Endodermal cell (in vitro differentiated cells): ENCODE data around the gene LEO1. TPM values are rescaled to one million over a fixed set of nuclear protein-coding genes. Genes with fewer than 3 reads are reported as not detected.
A peak's percentile ranks its signal among the peaks of the same experiment; 100 is the strongest.

Experiments
- DNase-seq: peaks from one replicate; pipeline ENCODE4 v3.0.0-alpha.2; 2017
- H3K27ac ChIP-seq: 2 replicates; pipeline ENCODE4 v1.5.1; 2013; ENCODE audit warnings: mild to moderate bottlenecking, low read depth, low read length, moderate library complexity
- H3K27me3 ChIP-seq: 2 replicates; pipeline ENCODE4 v1.6.1; 2013; ENCODE audit warnings: mild to moderate bottlenecking, low read length, moderate library complexity; ENCODE audit not compliant: insufficient read depth, control insufficient read depth, poor library complexity, severe bottlenecking
- H3K36me3 ChIP-seq: 2 replicates; pipeline ENCODE4 v1.7.0; 2013; ENCODE audit warnings: mild to moderate bottlenecking, low read length, moderate library complexity; ENCODE audit not compliant: control insufficient read depth, insufficient read depth
- H3K4me1 ChIP-seq: one replicate; pipeline ENCODE4 v1.7.0; 2013; ENCODE audit warnings: low read length; ENCODE audit not compliant: control insufficient read depth, insufficient read depth
- H3K4me3 ChIP-seq: 2 replicates; pipeline ENCODE4 v1.5.1; 2013; ENCODE audit warnings: mild to moderate bottlenecking, low read length, moderate library complexity
- H3K9ac ChIP-seq: 2 replicates; pipeline ENCODE4 v1.6.1; 2013; ENCODE audit warnings: mild to moderate bottlenecking, low read length, moderate library complexity; ENCODE audit not compliant: poor library complexity, severe bottlenecking; ENCODE audit errors: extremely low read depth
- H3K9me3 ChIP-seq: 2 replicates; pipeline ENCODE4 v1.6.1; 2013; ENCODE audit warnings: mild to moderate bottlenecking, low read length, moderate library complexity; ENCODE audit not compliant: control insufficient read depth
- H3K27ac Mint-ChIP-seq: 2 replicates; pipeline ENCODE4 v1.8.0; 2020; ENCODE audit warnings: mixed read lengths
- H3K27me3 Mint-ChIP-seq: 2 replicates; pipeline ENCODE4 v1.8.0; 2021; ENCODE audit warnings: mild to moderate bottlenecking, mixed read lengths; ENCODE audit not compliant: insufficient read depth
- H3K36me3 Mint-ChIP-seq: 2 replicates; pipeline ENCODE4 v1.8.0; 2020; ENCODE audit warnings: low read depth, mixed read lengths
- H3K4me1 Mint-ChIP-seq: 2 replicates; pipeline ENCODE4 v1.8.0; 2020; ENCODE audit warnings: mixed read lengths
- H3K4me3 Mint-ChIP-seq: 2 replicates; pipeline ENCODE4 v1.8.0; 2020; ENCODE audit warnings: mild to moderate bottlenecking, moderate library complexity, mixed read lengths
- H3K9me3 Mint-ChIP-seq: 2 replicates; pipeline ENCODE4 v1.8.0; 2020; ENCODE audit warnings: mild to moderate bottlenecking, mixed read lengths
- WGBS, 2 experiments: methylation state at CpG; one replicate each; pipeline versions ENCODE4 v1.1.5 to v1.1.7; 2013; ENCODE audit warnings: missing lambda C conversion rate in 2 of 2, mixed read lengths in 1 of 2; ENCODE audit not compliant: insufficient coverage in 1 of 2, insufficient read length in 1 of 2; 5-methylcytosine and 5-hydroxymethylcytosine counted together
- total RNA-seq, 2 donors: library from RNA; stranded (reverse); fragmentation: NEBNext Ultra II Directional in 1 of 2; extraction: Animal tissue kit (Norgen Biotek cat#: 25700) in 1 of 2; gene quantifications; 2 replicates in 1 of 2; 3 replicates in 1 of 2; pipeline ENCODE4 v1.2.1, GENCODE V29; 2021
- TF ChIP-seq, protein P1 (sequence below): fragments of 200-600 bp; sonication (generic); conservative IDR thresholded peaks from 2 replicates; pipeline ENCODE4 v1.5.0; 2021; ENCODE audit warnings: antibody characterized with exemption, mild to moderate bottlenecking

Gene LEO1
- total RNA-seq, 2 donors from 2014 or later, result 25.6 to 26.5 TPM

DNA sequence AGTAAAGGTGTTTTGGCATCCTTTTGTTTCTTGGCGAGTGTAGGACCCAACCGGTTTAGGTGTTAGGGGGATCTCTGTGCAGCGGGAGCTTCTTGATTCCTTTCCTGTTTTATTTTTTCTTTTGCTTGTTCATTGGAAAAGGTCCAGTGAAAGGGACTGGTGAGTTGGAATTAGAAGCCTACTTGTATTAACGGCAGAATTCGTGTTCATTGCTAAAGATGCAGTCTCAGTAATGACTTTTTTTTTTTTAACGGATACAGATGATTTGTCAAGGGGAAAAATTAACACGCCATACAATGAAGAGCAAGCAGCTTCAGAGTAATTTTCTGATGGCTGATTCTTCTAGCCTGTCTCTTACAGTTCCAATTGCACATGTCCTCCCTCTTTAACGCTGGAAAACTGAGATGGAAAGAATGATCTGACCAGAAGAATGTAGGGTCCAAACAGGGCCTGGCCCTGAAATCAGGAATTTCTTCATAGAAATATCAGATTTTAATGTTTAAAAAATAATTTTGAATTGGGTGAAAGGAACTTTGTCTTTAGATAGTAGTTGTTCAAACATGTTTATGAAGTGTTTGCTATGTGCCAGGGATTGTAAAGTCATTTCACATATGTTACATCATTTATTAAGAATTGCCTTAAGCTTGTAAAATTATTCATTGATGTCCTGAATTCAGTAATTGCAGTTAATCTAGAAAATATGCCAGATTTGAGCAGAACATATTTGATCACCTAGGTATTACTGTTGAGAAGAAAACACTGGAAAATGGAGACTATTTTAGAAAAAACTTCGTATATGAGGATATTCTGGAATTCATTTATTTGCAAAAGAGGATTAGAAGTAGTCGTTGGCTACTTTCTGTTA is 48.9 kb upstream of the LEO1 start:
- Mint-ChIP-seq H3K27me3 (peaks cover 2% of the 10 kb centered on the region), H3K36me3 (no peaks in the 10 kb centered on the region), H3K27ac (peak overlapping the region; percentile 95), H3K4me3 (peak overlapping the region; percentile 95), H3K9me3 (peaks cover 1% of the 10 kb centered on the region), H3K4me1 (peaks cover 32% of the 10 kb centered on the region)
- Histone ChIP-seq H3K9me3 (no peaks in the 10 kb centered on the region), H3K4me3 (peak overlapping the region; percentile 93), H3K9ac (peak overlapping the region; percentile 82), H3K27ac (peak overlapping the region; percentile 91), H3K4me1 (no peaks in the 10 kb centered on the region), H3K36me3 (peaks cover 4% of the 10 kb centered on the region), H3K27me3 (no peaks in the 10 kb centered on the region)
- 1 to 5% methylated on average over 7 to 10 of the region's 10 CpGs for WGBS, 2 experiments
- no peak for DNase-seq
- TF ChIP-seq, protein P1, sequence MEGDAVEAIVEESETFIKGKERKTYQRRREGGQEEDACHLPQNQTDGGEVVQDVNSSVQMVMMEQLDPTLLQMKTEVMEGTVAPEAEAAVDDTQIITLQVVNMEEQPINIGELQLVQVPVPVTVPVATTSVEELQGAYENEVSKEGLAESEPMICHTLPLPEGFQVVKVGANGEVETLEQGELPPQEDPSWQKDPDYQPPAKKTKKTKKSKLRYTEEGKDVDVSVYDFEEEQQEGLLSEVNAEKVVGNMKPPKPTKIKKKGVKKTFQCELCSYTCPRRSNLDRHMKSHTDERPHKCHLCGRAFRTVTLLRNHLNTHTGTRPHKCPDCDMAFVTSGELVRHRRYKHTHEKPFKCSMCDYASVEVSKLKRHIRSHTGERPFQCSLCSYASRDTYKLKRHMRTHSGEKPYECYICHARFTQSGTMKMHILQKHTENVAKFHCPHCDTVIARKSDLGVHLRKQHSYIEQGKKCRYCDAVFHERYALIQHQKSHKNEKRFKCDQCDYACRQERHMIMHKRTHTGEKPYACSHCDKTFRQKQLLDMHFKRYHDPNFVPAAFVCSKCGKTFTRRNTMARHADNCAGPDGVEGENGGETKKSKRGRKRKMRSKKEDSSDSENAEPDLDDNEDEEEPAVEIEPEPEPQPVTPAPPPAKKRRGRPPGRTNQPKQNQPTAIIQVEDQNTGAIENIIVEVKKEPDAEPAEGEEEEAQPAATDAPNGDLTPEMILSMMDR, result no peak

DNA sequence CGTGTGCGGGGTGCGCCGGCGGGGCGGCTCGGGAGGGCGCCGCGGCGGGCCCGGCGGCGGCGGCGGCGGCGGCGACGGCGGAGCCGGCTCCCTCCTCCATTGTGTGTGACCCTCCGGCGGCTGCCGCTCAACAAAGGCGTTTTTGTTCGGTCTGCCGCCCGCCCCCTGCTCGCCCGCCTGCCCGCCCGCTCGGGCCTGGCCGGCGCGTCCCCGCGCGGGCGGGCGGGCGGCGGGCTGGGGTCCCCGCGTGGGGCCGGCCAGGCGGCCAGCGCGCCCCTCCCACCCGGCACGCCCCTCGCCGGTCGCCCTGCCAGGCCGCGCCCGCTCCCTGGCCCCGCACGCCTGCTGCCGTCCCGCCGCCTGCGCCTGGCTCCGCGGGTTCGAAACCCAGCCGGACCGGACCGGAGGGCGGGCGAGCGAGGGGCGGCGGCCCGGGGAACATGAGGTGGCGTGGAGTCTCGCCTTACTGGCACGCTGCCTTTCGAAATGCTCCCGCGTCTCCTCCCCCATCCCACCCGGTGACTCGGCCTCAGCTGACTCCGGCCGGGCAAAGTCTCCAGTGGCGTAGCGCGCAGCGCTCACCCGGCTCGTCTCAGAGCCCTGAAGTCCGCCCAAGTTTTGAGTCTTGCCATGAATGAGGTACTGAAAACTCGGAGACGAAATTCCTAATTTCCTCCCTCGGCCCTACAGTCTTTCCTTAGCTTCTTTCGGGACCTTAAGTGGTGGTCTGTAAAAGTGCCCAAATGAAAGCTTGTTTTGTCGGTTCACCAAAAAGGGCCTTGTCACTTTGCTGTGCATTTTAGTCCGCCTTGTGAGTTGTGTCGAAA is 48.0 kb upstream of the LEO1 start:
- Mint-ChIP-seq H3K4me3 (peak overlapping the region; percentile 95), H3K27me3 (peaks cover 2% of the 10 kb centered on the region), H3K27ac (peak overlapping the region; percentile 99), H3K4me1 (peaks cover 32% of the 10 kb centered on the region), H3K36me3 (no peaks in the 10 kb centered on the region), H3K9me3 (peaks cover 1% of the 10 kb centered on the region)
- H3K4me1 ChIP-seq, result no peaks in the 10 kb centered on the region
- H3K27me3 ChIP-seq, result no peaks in the 10 kb centered on the region
- peak overlapping the region; percentile 82 for H3K9ac ChIP-seq
- 0% methylated on average over 33 to 100 of the region's 100 CpGs for WGBS, 2 experiments
- peaks cover 4% of the 10 kb centered on the region for H3K36me3 ChIP-seq
- peak overlapping the region; percentile 93 for H3K4me3 ChIP-seq
- no peaks in the 10 kb centered on the region for H3K9me3 ChIP-seq
- TF ChIP-seq, protein P1, result no peak
- DNase-seq, result peak; percentile 84
- H3K27ac ChIP-seq, result peak overlapping the region; percentile 99

DNA sequence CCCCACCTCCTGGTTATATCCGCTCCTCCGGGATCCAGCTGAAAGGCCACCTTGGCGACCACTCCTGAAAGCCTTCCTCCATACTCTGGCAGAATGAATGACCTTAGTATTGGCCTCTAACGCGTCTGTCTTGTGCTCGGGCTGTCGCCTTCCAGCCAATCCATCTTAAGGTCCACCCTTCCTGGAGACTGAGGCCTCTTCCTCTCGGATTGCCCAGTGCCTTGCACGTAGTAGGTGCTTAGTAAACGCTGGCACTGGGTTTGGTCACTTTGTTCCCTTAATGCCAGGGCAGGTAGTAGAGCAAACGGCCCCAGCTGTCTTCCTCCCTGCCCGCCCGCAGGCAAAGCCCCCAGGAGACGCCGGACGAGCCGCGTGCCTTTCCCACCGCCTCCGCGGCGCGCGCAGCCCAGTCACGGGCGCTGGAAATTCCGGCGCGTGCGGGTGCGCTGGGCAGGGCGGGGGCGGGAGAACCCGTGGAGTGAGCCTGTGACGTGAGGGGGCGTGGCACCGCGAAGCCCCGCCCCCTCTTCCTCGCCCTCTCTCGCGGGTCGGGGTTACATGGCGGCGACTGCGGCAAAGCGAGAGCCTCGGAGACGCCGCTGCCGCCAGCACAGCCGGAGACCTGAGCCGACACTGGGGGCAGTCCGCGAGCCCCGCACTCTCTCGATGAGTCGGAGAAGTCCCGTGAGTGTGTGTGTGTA is 47.3 kb upstream of the LEO1 start, which contains the start of gene MAPK6:
Gene MAPK6, plus strand, starts transcription at position 527 of the 701 bp plus-strand sequence. CDS start 27,242 bp downstream, outside the sequence.
- Mint-ChIP-seq H3K27ac (peak within 1 kb of the TSS; percentile 99), H3K4me1 (peaks cover 32% of the 10 kb centered on the region), H3K4me3 (peak within 1 kb of the TSS; percentile 95), H3K27me3 (peaks cover 2% of the 10 kb centered on the region), H3K9me3 (peaks cover 1% of the 10 kb centered on the region), H3K36me3 (no peaks in the 10 kb centered on the region)
- DNase-seq, result peak; percentile 95
- Histone ChIP-seq H3K27me3 (no peaks in the 10 kb centered on the region), H3K9ac (peak within 1 kb of the TSS; percentile 82), H3K36me3 (peaks cover 1% of the 10 kb centered on the region), H3K9me3 (no peaks in the 10 kb centered on the region), H3K27ac (peak within 1 kb of the TSS; percentile 99), H3K4me1 (no peaks in the 10 kb centered on the region), H3K4me3 (peak within 1 kb of the TSS; percentile 93)
- TF ChIP-seq, protein P1, result no peak
- WGBS, 2 experiments, result 10 to 39% methylated on average over 12 to 59 of the region's 59 CpGs
